NT2/D1 (cell line): ENCODE results near the gene QRICH2.
"Not testable (repeated sequence)": the region's sequence is repeated elsewhere in the genome, so short reads cannot be mapped to it uniquely, and the experiment has no call there.

Source experiments
- DNase-seq: peaks from one replicate; pipeline ENCODE4 v3.0.0-alpha.2; 2011; ENCODE audit warnings: low read depth, low spot score
- H3K27me3 ChIP-seq: 2 replicates; pipeline ENCODE4 v1.6.0; 2011; ENCODE audit warnings: mild to moderate bottlenecking; ENCODE audit not compliant: insufficient read length, insufficient read depth
- H3K36me3 ChIP-seq: 2 replicates; pipeline ENCODE4 v1.6.1; 2011; ENCODE audit warnings: mild to moderate bottlenecking, low read length, mixed read lengths; ENCODE audit not compliant: insufficient read depth, insufficient read length
- H3K4me1 ChIP-seq: 2 replicates; pipeline ENCODE4 v1.5.1; 2011; ENCODE audit not compliant: insufficient read depth, insufficient read length
- H3K4me3 ChIP-seq: 2 replicates; pipeline ENCODE4 v1.5.1; 2011; ENCODE audit warnings: low read depth; ENCODE audit not compliant: insufficient read length
- H3K9ac ChIP-seq: 2 replicates; pipeline ENCODE4 v1.6.0; 2011; ENCODE audit warnings: low read depth; ENCODE audit not compliant: insufficient read length
- H3K9me3 ChIP-seq: 2 replicates; pipeline ENCODE4 v1.5.1; 2011; ENCODE audit warnings: mild to moderate bottlenecking, low read length; ENCODE audit not compliant: insufficient read depth
- SUZ12 ChIP-seq: IDR thresholded peaks from 2 replicates; pipeline ENCODE4 v1.6.1; 2011; ENCODE audit not compliant: insufficient read length, insufficient read depth; ENCODE audit errors: extremely low read depth
- YY1 ChIP-seq: IDR thresholded peaks from 2 replicates; pipeline ENCODE4 v1.6.1; 2011; ENCODE audit not compliant: insufficient read length, insufficient read depth
- ZNF274 ChIP-seq: IDR thresholded peaks from 2 replicates; pipeline ENCODE4 v1.6.1; 2011; ENCODE audit warnings: mild to moderate bottlenecking, low read depth, low read length

The QRICH2 gene

DNA sequence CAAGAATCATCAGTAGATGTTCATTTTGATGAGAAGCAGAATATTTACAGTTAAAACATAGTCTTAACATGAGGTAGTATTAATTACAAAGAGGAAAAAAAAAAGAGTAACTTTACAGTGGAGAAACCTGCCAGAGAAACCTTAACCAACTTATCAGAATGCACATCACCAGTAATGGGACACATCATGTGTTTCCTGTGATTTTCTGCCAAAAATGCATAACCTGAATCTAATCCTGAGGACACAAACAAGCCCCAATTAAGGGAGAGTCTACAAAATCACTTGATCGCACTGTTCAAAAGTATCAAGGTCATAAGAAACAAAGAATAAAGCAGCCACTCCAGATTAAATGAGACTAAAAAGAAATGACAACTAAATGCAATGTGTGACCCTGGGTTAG lies 18.2 kb upstream of the QRICH2 start:
- no peak for TF ChIP-seq YY1
- TF ChIP-seq ZNF274 = no peak
- TF ChIP-seq SUZ12 = no peak
- Histone ChIP-seq H3K4me1 (no peaks in the 10 kb centered on the region), H3K27me3 (no peaks in the 10 kb centered on the region), H3K9ac (no peak overlapping the region), H3K36me3 (peaks cover 55% of the 10 kb centered on the region), H3K9me3 (no peaks in the 10 kb centered on the region), H3K4me3 (no peak overlapping the region)
- DNase-seq = no peak

DNA sequence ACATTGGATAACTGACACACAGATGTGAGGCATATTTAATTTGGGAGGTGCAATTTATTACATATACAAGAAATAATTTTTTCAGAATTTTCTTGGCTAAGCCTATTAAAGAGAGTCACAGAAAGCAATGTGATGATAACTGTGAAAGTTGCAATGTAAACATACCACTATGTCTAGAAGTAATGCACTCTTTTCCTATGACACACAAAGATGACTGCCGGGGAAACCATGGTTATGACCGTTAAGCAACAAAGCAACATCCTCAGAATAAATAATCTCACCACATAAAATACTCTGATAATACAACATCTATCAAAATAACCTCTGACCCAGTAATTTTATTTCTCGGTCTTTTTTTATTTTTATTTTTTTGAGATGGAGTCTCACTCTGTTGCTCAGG lies 10.5 kb upstream of the QRICH2 start:
- H3K9me3 ChIP-seq = no peaks in the 10 kb centered on the region
- no peak overlapping the region for H3K9ac ChIP-seq
- no peak overlapping the region for H3K4me3 ChIP-seq
- peaks cover 20% of the 10 kb centered on the region for H3K36me3 ChIP-seq
- no peaks in the 10 kb centered on the region for H3K27me3 ChIP-seq
- no peak for DNase-seq
- no peak for TF ChIP-seq YY1
- TF ChIP-seq ZNF274 = no peak
- no peak for TF ChIP-seq SUZ12
- H3K4me1 ChIP-seq = no peaks in the 10 kb centered on the region

DNA sequence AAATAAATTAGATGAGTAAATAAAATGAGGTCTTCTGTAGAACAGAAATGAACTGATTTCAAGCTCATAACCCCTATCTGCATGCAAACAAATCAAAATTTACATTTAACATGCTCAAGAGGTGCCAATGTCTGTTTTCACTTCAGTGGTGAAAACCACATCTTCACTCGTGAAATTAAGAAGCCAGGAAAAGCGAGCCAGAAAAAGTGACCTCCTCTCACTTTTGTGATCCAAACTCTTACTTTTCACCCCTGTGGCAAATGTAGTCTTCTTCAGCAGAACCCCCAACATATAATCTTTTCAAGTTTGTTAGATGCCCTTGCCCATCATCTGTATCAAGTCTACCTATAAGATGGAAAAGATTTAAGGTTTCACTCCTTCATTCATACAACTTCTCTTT lies 9.5 kb upstream of the QRICH2 start:
- no peaks in the 10 kb centered on the region for H3K4me1 ChIP-seq
- DNase-seq = no peak
- no peaks in the 10 kb centered on the region for H3K27me3 ChIP-seq
- H3K9me3 ChIP-seq = no peaks in the 10 kb centered on the region
- no peak for TF ChIP-seq YY1
- TF ChIP-seq SUZ12 = no peak
- TF ChIP-seq ZNF274 = no peak
- peaks cover 27% of the 10 kb centered on the region for H3K36me3 ChIP-seq
- no peak overlapping the region for H3K4me3 ChIP-seq
- no peak overlapping the region for H3K9ac ChIP-seq

DNA sequence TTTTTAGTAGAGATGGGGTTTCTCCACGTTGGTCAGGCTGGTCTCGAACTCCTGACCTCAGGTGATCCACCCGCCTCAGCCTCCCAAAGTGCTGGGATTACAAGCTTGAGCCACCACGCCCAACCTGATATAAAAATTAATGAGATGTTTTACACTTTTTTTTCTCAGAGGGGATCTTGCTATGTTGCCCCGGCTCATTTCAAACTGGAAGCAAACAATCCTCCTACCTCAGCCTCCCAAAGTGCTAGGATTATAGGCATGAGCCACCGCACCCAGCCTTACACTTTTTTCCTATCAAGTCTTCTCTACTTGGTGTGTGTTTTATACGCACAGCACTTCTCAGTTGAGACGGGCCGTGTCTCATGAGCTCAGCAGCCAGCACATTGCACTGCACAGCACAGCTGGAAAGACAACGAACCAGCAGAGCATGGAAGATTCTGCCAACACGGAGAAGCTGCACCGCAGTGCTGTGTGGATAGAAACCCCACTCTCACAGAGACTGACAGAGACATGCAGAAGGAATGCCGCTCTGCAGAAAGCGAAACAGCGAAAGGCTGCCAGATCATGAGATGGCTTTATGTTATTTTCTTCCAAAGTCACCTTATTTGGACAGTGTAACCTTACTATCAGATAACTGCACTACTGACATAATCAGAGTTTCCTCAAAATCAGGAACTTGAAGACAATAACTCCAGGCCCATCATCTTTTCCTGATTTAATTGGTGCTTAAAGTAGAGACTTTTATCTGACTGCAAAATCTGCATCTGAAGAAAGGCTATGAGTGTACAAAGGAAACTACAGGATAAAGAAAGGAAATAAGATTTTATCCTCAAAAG lies 6.5 kb upstream of the QRICH2 start:
- no peak overlapping the region for H3K4me3 ChIP-seq
- H3K4me1 ChIP-seq = no peaks in the 10 kb centered on the region
- DNase-seq = no peak
- no peak overlapping the region for H3K9ac ChIP-seq
- H3K9me3 ChIP-seq = no peaks in the 10 kb centered on the region
- TF ChIP-seq SUZ12 (no peak), YY1 (no peak), ZNF274 (no peak)
- no peaks in the 10 kb centered on the region for H3K27me3 ChIP-seq
- H3K36me3 ChIP-seq = peaks cover 40% of the 10 kb centered on the region

DNA sequence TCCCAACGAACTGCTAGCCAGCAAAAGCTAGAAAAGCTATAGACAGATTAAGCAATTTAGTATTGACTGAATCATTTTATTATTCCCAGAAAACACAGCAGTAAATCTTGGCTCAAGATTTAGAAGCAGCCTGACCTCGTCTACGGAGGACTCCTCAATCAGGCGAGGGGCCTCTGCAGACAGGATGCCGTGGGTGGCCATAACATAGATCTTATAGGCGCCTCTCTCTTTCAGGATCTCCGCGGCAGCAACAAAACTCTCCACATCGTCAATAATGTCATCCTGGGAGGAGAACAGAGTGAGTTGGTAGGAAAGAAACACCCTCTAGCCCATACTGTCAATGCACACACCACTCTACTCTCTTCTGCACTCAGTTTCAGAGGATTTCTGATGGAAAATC lies 4.7 kb upstream of the QRICH2 start:
- Histone ChIP-seq H3K4me1 (no peaks in the 10 kb centered on the region), H3K4me3 (no peak overlapping the region), H3K9me3 (no peaks in the 10 kb centered on the region), H3K36me3 (peaks cover 45% of the 10 kb centered on the region), H3K27me3 (no peaks in the 10 kb centered on the region), H3K9ac (no peak overlapping the region)
- no peak for TF ChIP-seq ZNF274
- TF ChIP-seq YY1 = no peak
- no peak for TF ChIP-seq SUZ12
- no peak for DNase-seq

DNA sequence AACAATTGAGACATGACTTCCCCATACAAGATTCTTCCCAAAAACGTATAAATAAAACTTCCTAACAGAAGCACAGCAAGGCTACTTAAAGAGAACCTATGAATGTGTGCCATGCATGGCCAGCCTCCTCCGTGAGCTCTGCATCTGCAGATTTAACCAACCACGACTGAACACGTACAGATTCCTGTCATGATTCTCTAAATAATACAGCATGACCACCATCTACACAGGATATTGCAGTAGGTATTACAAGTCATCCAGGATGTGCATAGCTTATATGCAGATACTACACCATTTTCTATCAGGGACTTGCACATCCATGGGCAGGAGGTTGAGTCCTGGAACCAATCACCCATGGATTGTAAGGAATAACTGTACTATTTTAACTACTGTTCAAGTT lies 1.4 kb upstream of the QRICH2 start:
- DNase-seq = no peak
- H3K27me3 ChIP-seq = no peaks in the 10 kb centered on the region
- H3K36me3 ChIP-seq = peaks cover 47% of the 10 kb centered on the region
- H3K4me3 ChIP-seq = no peak overlapping the region
- H3K9ac ChIP-seq = no peak overlapping the region
- no peaks in the 10 kb centered on the region for H3K4me1 ChIP-seq
- no peaks in the 10 kb centered on the region for H3K9me3 ChIP-seq
- TF ChIP-seq YY1 (no peak), ZNF274 (no peak), SUZ12 (no peak)

DNA sequence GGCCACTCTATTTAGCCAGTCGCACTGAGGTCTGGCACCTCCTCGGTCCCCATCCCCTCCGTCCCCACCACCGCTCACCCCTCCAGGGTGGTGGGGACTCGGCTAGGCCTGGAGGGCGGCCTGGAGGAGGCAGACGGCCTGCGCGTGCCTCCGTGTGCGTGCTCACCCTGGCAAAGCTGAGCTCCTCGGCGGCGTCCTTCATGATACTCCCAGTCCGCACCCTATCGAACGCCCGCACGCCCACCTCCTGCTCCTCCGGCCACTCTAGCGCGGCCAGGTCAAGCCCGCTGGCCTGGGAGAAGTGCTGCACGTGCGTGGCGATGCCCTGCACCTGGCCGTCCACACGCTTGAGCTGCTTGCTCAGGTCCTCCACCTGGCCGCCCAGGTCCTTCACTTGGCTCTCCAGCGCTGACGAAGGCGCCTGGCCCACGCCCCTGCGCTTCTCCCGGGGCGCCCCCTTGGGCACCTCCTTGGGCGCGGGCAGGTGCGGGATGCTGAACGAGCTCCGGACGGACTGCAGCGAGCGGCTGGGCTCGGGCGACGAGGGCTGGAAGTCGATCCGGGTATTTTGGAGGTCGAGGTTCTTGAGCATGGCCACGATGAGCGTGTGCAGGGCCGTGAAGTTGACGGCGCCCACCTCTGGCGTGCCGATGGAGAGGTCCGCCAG lies 644 bp downstream of the QRICH2 start:
- Histone ChIP-seq H3K36me3 (peaks cover 32% of the 10 kb centered on the region), H3K9me3 (no peaks in the 10 kb centered on the region), H3K4me3 (no peak overlapping the region), H3K27me3 (no peaks in the 10 kb centered on the region), H3K4me1 (no peaks in the 10 kb centered on the region), H3K9ac (no peak overlapping the region)
- DNase-seq = no peak
- no peak for TF ChIP-seq SUZ12
- TF ChIP-seq YY1 = no peak
- TF ChIP-seq ZNF274 = no peak

DNA sequence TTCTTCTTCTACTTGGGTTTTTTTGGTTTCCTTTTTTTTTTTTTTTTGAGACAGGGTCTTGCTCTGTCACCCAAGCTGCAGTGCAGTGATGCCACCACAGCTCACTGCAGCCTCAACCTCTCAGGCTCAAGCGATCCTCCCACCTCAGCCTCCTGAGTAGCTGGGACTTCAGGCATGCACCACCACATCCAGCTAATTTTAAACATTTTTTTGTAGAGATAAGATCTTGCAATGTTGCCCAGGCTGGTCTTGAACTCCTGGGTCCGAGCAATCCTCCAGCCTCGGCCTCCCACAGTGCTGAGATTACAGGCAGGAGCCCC lies 3.0 kb downstream of the QRICH2 start:
- H3K36me3 ChIP-seq = peaks cover 17% of the 10 kb centered on the region
- not testable (repeated sequence) for H3K27me3 ChIP-seq, DNase-seq, H3K9me3 ChIP-seq, H3K9ac ChIP-seq, H3K4me1 ChIP-seq, H3K4me3 ChIP-seq
